AG09319 (cell line): Measurements from ENCODE around the gene CACNA2D2.

Experiments used
- DNase-seq: peaks from one replicate; pipeline ENCODE4 v3.0.0-alpha.2; 2010; ENCODE audit warnings: low read depth; ENCODE audit errors: extremely low read depth
- CTCF ChIP-seq: IDR thresholded peaks from 2 replicates; pipeline ENCODE4 v1.5.1; 2011; ENCODE audit warnings: low read depth, mild to moderate bottlenecking, inconsistent platforms, low read length, moderate library complexity

Gene CACNA2D2

GRCh38 chr3:50441424-50442217 lies 61.8 kb downstream of the CACNA2D2 start:
- DNase-seq = no peak
- no peak for TF ChIP-seq CTCF

- DNase-seq = no peak
- TF ChIP-seq CTCF = peak; percentile 70
Measured at GRCh38 chr3:50436114-50436674, 67.2 kb downstream of the CACNA2D2 start.

- DNase-seq = no peak
- TF ChIP-seq CTCF = no peak
Measured at GRCh38 chr3:50435371-50436113, 67.9 kb downstream of the CACNA2D2 start.

GRCh38 chr3:50433954-50434353 lies 69.5 kb downstream of the CACNA2D2 start:
- TF ChIP-seq CTCF = no peak
- DNase-seq = no peak

- peak; percentile 16 for DNase-seq
- TF ChIP-seq CTCF = no peak
Measured at GRCh38 chr3:50430950-50431435, 72.4 kb downstream of the CACNA2D2 start.

GRCh38 chr3:50430191-50430590 lies 73.2 kb downstream of the CACNA2D2 start:
- no peak for TF ChIP-seq CTCF
- DNase-seq = no peak

GRCh38 chr3:50428007-50428633 lies 75.3 kb downstream of the CACNA2D2 start:
- TF ChIP-seq CTCF = no peak; the same call in none of the 2 replicates
- DNase-seq = no peak
